LNCaP clone FGC (cell line): ENCODE results near the gene GINS1.

Source experiments
- DNase-seq: peaks from one replicate; pipeline ENCODE4 v3.0.0-alpha.2; 2011; ENCODE audit warnings: low read depth
- H3K4me3 ChIP-seq: 2 replicates; pipeline ENCODE4 v1.5.1; 2011; ENCODE audit warnings: mild to moderate bottlenecking, low read depth, low read length, control low read depth
- CTCF ChIP-seq: IDR thresholded peaks from 2 replicates; pipeline ENCODE4 v1.5.1; 2012; ENCODE audit warnings: mild to moderate bottlenecking; ENCODE audit not compliant: control insufficient read depth, insufficient read depth; ENCODE audit errors: extremely low read depth

GINS1 gene

GRCh38 chr20:25487975-25488374 lies 80.5 kb downstream of the GINS1 start:
- DNase-seq, result no peak
- no peak overlapping the region for H3K4me3 ChIP-seq
- no peak for TF ChIP-seq CTCF

GRCh38 chr20:25489221-25489871 lies 81.9 kb downstream of the GINS1 start:
- H3K4me3 ChIP-seq, result no peak overlapping the region
- no peak for TF ChIP-seq CTCF
- DNase-seq, result no peak

- no peak overlapping the region for H3K4me3 ChIP-seq
- DNase-seq, result no peak
- TF ChIP-seq CTCF, result no peak
Observed at GRCh38 chr20:25490656-25491445, 83.4 kb downstream of the GINS1 start.

GRCh38 chr20:25491446-25492038 lies 84.1 kb downstream of the GINS1 start:
- no peak overlapping the region for H3K4me3 ChIP-seq
- DNase-seq, result no peak
- no peak for TF ChIP-seq CTCF

- DNase-seq, result no peak
- no peak overlapping the region for H3K4me3 ChIP-seq
- no peak for TF ChIP-seq CTCF
Observed at GRCh38 chr20:25493137-25493536, 85.7 kb downstream of the GINS1 start.

GRCh38 chr20:25493748-25494505 lies 86.5 kb downstream of the GINS1 start:
- TF ChIP-seq CTCF, result no peak
- DNase-seq, result no peak
- H3K4me3 ChIP-seq, result no peak overlapping the region
